ENCODE results near the gene SNAP47.

DNA sequence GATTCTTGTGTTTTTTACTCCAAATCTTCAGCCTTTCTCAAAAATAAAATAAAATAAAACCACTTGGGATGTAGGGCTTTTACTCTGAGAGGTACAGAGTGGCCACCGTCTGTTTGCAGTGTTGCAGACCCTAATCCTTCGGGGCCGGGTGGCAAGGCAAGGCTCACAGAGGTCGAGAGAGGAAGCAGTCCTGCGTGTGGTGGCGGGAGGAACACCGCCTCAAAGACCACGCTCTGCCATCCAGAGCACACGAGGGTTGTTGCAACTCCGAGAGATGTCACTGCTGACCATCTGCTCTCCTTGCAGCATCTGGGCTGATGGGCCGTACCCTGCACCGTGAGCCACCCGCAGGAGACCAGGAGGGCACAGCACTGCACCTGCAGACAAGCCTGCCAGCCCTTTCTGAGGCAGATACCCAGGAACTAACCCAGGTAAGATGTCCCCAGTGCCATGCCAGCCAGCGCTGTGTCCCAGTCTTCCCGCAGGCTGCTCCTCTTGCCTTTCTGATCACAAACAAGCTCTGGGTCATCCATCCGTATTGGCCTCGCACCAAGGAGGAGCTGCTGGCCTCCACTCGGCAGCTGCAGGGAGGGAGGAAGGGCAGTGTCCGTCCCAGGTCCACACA lies 31.5 kb downstream of the SNAP47 start:
- no peak for TF ChIP-seq EZH2 (IDR thresholded peaks at IDR 0.05; ENCODE audit: insufficient read depth, poor library complexity, severe bottlenecking)
- TF ChIP-seq EZH2phosphoT487 (IDR thresholded peaks at IDR 0.05; ENCODE audit: insufficient read depth, low read depth), result no peak

Measured in GM23248 (cell line).